ENCODE results near the gene PTPN14. TPM values are rescaled to one million over a fixed set of nuclear protein-coding genes. Genes with fewer than 3 reads are reported as not detected.

Gene PTPN14
- total RNA-seq, 1 experiment from 2014 or later: 45.2 TPM

GRCh38 chr1:214476986-214477870 lies 74.2 kb downstream of the PTPN14 start:
- H3K36me3 ChIP-seq: no peaks in the 10 kb centered on the region; the same call in 1 of the 2 replicates
- DNase-seq: no peak
- H3K4me3 ChIP-seq: no peak overlapping the region
- H3K9me3 ChIP-seq: no peaks in the 10 kb centered on the region
- no peaks in the 10 kb centered on the region for H3K27me3 ChIP-seq

GRCh38 chr1:214476229-214476985 lies 75.0 kb downstream of the PTPN14 start:
- Histone ChIP-seq H3K27me3 (no peaks in the 10 kb centered on the region), H3K9me3 (no peaks in the 10 kb centered on the region), H3K4me3 (no peak overlapping the region), H3K36me3 (no peaks in the 10 kb centered on the region; the same call in 1 of the 2 replicates)
- DNase-seq: no peak

GRCh38 chr1:214475746-214476145 lies 75.7 kb downstream of the PTPN14 start:
- H3K9me3 ChIP-seq: no peaks in the 10 kb centered on the region
- no peaks in the 10 kb centered on the region; the same call in 1 of the 2 replicates for H3K36me3 ChIP-seq
- no peak overlapping the region for H3K4me3 ChIP-seq
- no peaks in the 10 kb centered on the region for H3K27me3 ChIP-seq
- no peak for DNase-seq

- no peak for DNase-seq
- no peaks in the 10 kb centered on the region for H3K9me3 ChIP-seq
- no peak overlapping the region for H3K4me3 ChIP-seq
- no peaks in the 10 kb centered on the region; the same call in 1 of the 2 replicates for H3K36me3 ChIP-seq
- H3K27me3 ChIP-seq: no peaks in the 10 kb centered on the region
Observed at GRCh38 chr1:214475331-214475730, 76.1 kb downstream of the PTPN14 start.

- no peaks in the 10 kb centered on the region; the same call in 1 of the 2 replicates for H3K36me3 ChIP-seq
- no peaks in the 10 kb centered on the region for H3K9me3 ChIP-seq
- no peak for DNase-seq
- H3K27me3 ChIP-seq: no peaks in the 10 kb centered on the region
- no peak overlapping the region for H3K4me3 ChIP-seq
Observed at GRCh38 chr1:214474467-214474866, 76.9 kb downstream of the PTPN14 start.

- Histone ChIP-seq H3K27me3 (no peaks in the 10 kb centered on the region), H3K4me3 (no peak overlapping the region), H3K36me3 (no peaks in the 10 kb centered on the region; the same call in 1 of the 2 replicates), H3K9me3 (no peaks in the 10 kb centered on the region)
- DNase-seq: no peak
Observed at GRCh38 chr1:214473862-214474261, 77.5 kb downstream of the PTPN14 start.

GRCh38 chr1:214473387-214473786 lies 78.0 kb downstream of the PTPN14 start:
- Histone ChIP-seq H3K9me3 (no peaks in the 10 kb centered on the region), H3K36me3 (no peaks in the 10 kb centered on the region; the same call in 1 of the 2 replicates), H3K27me3 (no peaks in the 10 kb centered on the region), H3K4me3 (no peak overlapping the region)
- no peak for DNase-seq

GRCh38 chr1:214472364-214472763 lies 79.0 kb downstream of the PTPN14 start:
- Histone ChIP-seq H3K27me3 (no peaks in the 10 kb centered on the region), H3K9me3 (no peaks in the 10 kb centered on the region), H3K36me3 (no peaks in the 10 kb centered on the region), H3K4me3 (no peak overlapping the region)
- DNase-seq: no peak

- no peaks in the 10 kb centered on the region for H3K36me3 ChIP-seq
- H3K27me3 ChIP-seq: no peaks in the 10 kb centered on the region
- DNase-seq: no peak
Observed at GRCh38 chr1:214471458-214471857, 79.9 kb downstream of the PTPN14 start.

GRCh38 chr1:214470132-214470531 lies 81.3 kb downstream of the PTPN14 start:
- no peaks in the 10 kb centered on the region; the same call in 1 of the 2 replicates for H3K36me3 ChIP-seq
- no peak for DNase-seq
- H3K4me3 ChIP-seq: no peak overlapping the region
- no peaks in the 10 kb centered on the region for H3K9me3 ChIP-seq
- H3K27me3 ChIP-seq: no peaks in the 10 kb centered on the region

More at GRCh38 chr1:214471458-214471857, 79.9 kb downstream of the PTPN14 start:
- H3K9me3 ChIP-seq: no peaks in the 10 kb centered on the region
- H3K4me3 ChIP-seq: no peak overlapping the region

GRCh38 chr1:214469290-214469689 lies 82.1 kb downstream of the PTPN14 start:
- Histone ChIP-seq H3K36me3 (peaks cover 5% of the 10 kb centered on the region), H3K9me3 (no peaks in the 10 kb centered on the region), H3K4me3 (no peak overlapping the region), H3K27me3 (no peaks in the 10 kb centered on the region)
- DNase-seq: no peak

- no peaks in the 10 kb centered on the region for H3K9me3 ChIP-seq
- no peak overlapping the region for H3K4me3 ChIP-seq
- H3K27me3 ChIP-seq: no peaks in the 10 kb centered on the region
- peaks cover 15% of the 10 kb centered on the region for H3K36me3 ChIP-seq
- DNase-seq: no peak
Observed at GRCh38 chr1:214467078-214467585, 84.3 kb downstream of the PTPN14 start.

GRCh38 chr1:214466403-214467077 lies 84.9 kb downstream of the PTPN14 start:
- Histone ChIP-seq H3K36me3 (peaks cover 19% of the 10 kb centered on the region), H3K4me3 (no peak overlapping the region), H3K9me3 (no peaks in the 10 kb centered on the region), H3K27me3 (no peaks in the 10 kb centered on the region)
- DNase-seq: no peak

- DNase-seq: no peak
- no peaks in the 10 kb centered on the region for H3K27me3 ChIP-seq
- peaks cover 22% of the 10 kb centered on the region for H3K36me3 ChIP-seq
- no peaks in the 10 kb centered on the region for H3K9me3 ChIP-seq
- no peak overlapping the region for H3K4me3 ChIP-seq
Observed at GRCh38 chr1:214464445-214465287, 86.7 kb downstream of the PTPN14 start.

- no peaks in the 10 kb centered on the region for H3K27me3 ChIP-seq
- H3K4me3 ChIP-seq: no peak overlapping the region
- peaks cover 22% of the 10 kb centered on the region for H3K36me3 ChIP-seq
- no peaks in the 10 kb centered on the region for H3K9me3 ChIP-seq
- DNase-seq: no peak
Observed at GRCh38 chr1:214463596-214463995, 87.8 kb downstream of the PTPN14 start.

- Histone ChIP-seq H3K36me3 (peaks cover 22% of the 10 kb centered on the region), H3K4me3 (no peak overlapping the region), H3K27me3 (no peaks in the 10 kb centered on the region), H3K9me3 (no peaks in the 10 kb centered on the region)
- DNase-seq: no peak
Observed at GRCh38 chr1:214462882-214463281, 88.5 kb downstream of the PTPN14 start.

Data from MG63 (cell line).